ENCODE results near the gene PRIMPOL.
A peak's percentile ranks its signal among the peaks of the same experiment; 100 is the strongest.
"Not testable (repeated sequence)": the region's sequence is repeated elsewhere in the genome, so short reads cannot be mapped to it uniquely, and the experiment has no call there.

The PRIMPOL gene

DNA sequence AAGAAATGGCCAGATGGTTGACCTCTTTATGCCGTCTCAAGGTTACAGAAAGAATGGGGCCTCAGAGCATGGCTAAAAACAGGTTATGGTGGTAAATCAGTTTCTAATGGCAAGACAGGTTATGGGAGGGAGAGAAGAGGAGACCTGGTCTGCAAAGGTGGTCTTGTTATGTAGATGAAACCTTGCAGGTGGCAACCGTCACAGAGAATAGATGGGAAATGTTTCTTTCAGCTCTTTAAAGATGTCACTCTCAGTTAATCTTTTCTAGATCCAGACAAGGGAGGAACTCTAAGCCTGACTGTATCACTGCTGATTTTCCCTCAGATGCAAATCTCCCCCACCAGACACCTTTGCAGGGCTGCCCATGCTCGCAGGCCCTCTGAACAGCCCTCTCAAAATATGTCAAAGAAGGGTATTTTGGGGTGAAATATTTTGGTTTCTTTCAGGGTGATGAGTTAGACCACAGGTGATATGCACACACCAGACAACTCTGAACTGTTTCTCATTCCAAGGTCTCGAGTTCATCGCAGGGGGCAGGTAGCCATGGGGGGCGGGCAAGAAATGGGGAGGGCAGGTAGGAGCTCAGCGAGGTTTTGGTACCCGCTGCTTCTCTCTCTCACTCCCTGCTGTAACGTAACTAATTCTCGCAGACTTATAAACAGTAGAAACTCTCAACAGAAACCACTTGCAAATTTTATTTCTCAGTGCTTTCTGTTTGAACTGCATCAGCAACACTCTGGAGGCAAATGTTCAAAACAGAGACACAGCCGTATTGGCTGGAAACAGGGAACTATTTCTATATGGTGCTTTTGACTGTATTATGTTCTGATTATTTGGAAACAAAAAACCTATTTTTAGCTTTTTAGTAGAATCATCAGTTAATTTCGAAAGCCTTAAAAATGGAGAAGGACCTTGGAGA lies 32.6 kb upstream of the PRIMPOL start:
- no peaks in the 10 kb centered on the region for H3K27me3 ChIP-seq
- H3K4me2 ChIP-seq = 0 out of 22 replicates have a peak overlapping the region, but pooled peaks of 1 of the 11 experiments have one; percentile 12
- no peak overlapping the region for H3K9ac ChIP-seq
- H3K27ac ChIP-seq = no peak overlapping the region
- no peak for TF ChIP-seq Cebpa-rat (IDR thresholded peaks at IDR 0.05)
- no peak overlapping the region for H3K4me3 ChIP-seq
- peaks cover 0 to 19% (median 0%) of the 10 kb centered on the region in 10 experiments; a peak in 3 of 20 replicates for H3K4me1 ChIP-seq
- H3K36me3 ChIP-seq = peaks cover 0 to 5% (median 0%) of the 10 kb centered on the region in 11 experiments; a peak in 2 of 22 replicates
- H3K9me3 ChIP-seq (replicated peaks in 1 of 11) = peaks cover 20 to 29% (median 26%) of the 10 kb centered on the region in 11 experiments
- H4K20me1 ChIP-seq = no peaks in the 10 kb centered on the region

DNA sequence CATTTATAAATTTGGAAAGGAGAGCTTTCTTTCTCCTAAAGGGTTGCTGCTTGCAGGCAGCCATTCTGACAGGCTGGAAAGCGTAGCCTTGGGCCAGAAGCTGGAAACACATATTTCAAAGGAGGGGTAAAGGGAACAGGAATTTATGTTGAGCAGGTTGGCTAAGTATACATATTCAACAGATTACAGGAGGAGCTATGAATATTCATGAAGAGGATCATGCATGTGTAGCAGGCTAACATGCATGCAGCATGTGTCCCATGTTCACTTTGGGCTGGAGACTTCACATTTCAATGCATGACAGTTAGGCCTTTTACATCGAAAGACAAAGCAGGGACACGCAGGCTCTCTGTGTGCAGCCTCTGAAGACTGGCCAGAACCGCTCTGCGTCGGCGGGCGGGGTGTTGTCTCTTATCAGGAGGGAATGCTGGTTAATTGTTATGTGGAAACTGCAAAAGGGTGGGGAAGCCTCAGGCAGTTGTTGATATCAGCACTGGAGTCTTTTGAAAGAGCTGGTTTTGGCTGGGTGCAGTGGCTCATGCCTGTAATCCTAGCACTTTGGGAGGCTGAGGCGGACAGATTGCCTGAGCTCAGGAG lies 31.8 kb upstream of the PRIMPOL start:
- Histone ChIP-seq H3K9ac (no peak overlapping the region), H3K4me2 (peak overlapping the region in 1 of 11 experiments; percentile 12; a peak in 2 of 22 replicates), H3K9me3 (replicated peaks in 1 of 11) (peaks cover 20 to 29% (median 26%) of the 10 kb centered on the region in 11 experiments), H3K27ac (no peak overlapping the region), H3K4me1 (peaks cover 0 to 19% (median 0%) of the 10 kb centered on the region in 10 experiments; a peak in 3 of 20 replicates), H3K36me3 (peaks cover 0 to 5% (median 0%) of the 10 kb centered on the region in 11 experiments; a peak in 2 of 22 replicates), H3K27me3 (no peaks in the 10 kb centered on the region), H4K20me1 (no peaks in the 10 kb centered on the region), H3K4me3 (no peak overlapping the region)
- TF ChIP-seq Cebpa-rat (IDR thresholded peaks at IDR 0.05) = no peak

DNA sequence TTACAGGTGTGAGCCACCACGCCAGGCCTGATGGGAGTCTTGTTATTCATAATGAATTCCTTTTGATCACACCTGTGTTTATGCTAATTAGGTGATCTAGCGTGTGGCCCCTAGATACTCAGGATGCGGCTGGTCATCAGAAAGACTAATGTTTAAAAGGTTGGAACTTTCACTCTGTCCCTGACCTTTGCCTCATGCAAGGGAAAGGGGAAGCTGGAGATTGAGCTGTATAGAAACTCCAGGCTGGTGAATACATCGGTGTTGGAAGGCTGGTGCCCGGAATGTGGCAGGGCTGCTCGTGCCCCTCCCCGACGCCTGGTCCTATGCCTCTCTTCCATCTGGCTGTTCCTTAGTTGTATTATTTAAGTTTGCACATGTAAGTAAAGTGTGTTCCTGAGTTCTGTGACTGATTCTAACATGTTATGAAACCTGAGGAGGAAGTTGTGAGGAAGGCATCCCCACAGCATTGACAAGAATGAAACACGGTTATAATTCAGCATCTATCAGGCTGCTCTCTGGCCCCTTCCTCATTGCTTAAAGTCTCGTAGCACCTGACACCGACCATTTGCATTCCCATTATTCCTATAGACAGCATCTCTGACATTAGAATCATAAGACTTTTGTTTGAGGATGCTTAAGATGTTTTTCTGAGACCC lies 29.2 kb upstream of the PRIMPOL start:
- Histone ChIP-seq H4K20me1 (no peaks in the 10 kb centered on the region), H3K4me3 (no peak overlapping the region), H3K4me1 (peaks cover 0 to 23% (median 0%) of the 10 kb centered on the region in 10 experiments; a peak in 3 of 20 replicates), H3K4me2 (peak overlapping the region in 1 of 11 experiments; percentile 7; a peak in 1 of 22 replicates), H3K27ac (no peak overlapping the region), H3K9me3 (replicated peaks in 1 of 11) (peaks cover 4 to 10% (median 6%) of the 10 kb centered on the region in 11 experiments; a peak in 21 of 22 replicates), H3K36me3 (peaks cover 0 to 12% (median 7%) of the 10 kb centered on the region in 11 experiments; a peak in 11 of 22 replicates), H3K27me3 (no peaks in the 10 kb centered on the region), H3K9ac (no peak overlapping the region)
- TF ChIP-seq Cebpa-rat (IDR thresholded peaks at IDR 0.05) = no peak

DNA sequence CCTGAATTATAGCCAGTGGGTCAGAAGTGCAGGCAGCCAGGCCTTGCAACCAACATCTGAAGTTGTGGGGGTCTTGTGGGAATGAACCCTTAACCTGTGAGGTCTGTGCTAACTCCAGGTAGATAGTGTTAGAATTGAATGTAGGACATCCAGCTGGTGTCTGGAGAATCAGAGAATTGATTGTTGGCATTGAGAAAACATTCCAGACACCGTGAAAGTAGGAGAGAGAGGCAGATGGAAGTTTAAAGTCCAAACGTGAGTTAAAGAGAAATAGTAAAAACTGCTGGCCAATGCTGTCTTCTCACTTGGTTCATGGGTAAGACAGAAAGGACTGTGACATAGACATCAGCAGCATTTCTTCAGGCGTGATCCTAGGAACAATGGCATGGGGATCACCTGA lies 28.0 kb upstream of the PRIMPOL start:
- Histone ChIP-seq H3K36me3 (peaks cover 2 to 22% (median 15%) of the 10 kb centered on the region in 11 experiments; a peak in 15 of 22 replicates), H3K4me2 (no peak overlapping the region), H3K9ac (no peak overlapping the region), H3K27ac (no peak overlapping the region), H3K27me3 (no peaks in the 10 kb centered on the region), H3K4me3 (no peak overlapping the region), H4K20me1 (no peaks in the 10 kb centered on the region), H3K4me1 (peaks cover 0 to 26% (median 0%) of the 10 kb centered on the region in 10 experiments; a peak in 3 of 20 replicates), H3K9me3 (replicated peaks in 1 of 11) (no peaks in the 10 kb centered on the region)
- no peak for TF ChIP-seq Cebpa-rat (IDR thresholded peaks at IDR 0.05)

DNA sequence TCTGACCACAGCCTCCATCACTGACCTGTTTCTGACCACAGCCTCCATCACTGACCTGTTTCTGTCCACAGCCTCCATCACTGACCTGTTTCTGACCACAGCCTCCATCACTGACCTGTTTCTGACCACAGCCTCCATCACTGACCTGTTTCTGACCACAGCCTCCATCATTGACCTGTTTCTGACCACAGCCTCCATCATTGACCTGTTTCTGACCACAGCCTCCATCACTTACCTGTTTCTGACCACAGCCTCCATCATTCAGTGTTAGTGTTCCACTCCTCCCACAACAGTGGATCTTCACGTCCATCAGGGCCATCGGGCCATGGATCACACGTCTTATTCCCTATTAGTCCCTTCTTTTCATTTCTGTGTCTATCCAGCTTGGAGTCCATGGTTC lies 25.0 kb upstream of the PRIMPOL start:
- H4K20me1 ChIP-seq; H3K27ac ChIP-seq; H3K9ac ChIP-seq; H3K9me3 ChIP-seq (replicated peaks in 1 of 11); H3K4me3 ChIP-seq; H3K4me2 ChIP-seq; H3K27me3 ChIP-seq: not testable (repeated sequence)
- peaks cover 32 to 52% (median 45%) of the 10 kb centered on the region in 11 experiments for H3K36me3 ChIP-seq
- H3K4me1 ChIP-seq = peaks cover 0 to 15% (median 0%) of the 10 kb centered on the region in 10 experiments; a peak in 1 of 20 replicates

DNA sequence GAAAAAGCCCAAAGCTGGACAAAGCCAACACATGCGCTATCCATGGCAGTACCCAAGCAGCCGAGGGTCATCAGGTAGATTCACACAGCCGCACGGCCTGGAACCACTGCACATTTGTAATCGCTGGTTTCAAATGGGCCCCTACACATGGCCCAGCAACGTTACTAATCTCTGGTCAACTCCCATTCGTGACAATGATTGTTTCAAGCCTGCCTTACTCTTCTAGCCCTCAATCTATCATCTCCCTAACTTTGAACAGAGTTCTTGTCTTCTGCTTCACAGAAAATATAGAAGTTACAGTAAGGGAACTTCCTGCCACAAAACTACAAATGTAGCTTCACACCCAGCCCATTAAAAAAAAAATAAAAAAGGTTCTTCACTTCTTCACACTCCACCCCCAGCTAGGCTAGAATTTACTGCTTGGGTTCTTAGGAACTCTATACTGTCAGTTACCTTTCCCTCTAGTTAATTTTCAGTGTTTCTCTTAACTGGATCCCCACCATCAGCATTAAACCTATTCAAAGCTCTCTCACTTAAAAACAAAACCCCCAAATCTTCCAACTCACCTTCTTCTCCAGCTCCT lies 24.5 kb upstream of the PRIMPOL start:
- no peak overlapping the region for H3K27ac ChIP-seq
- H3K27me3 ChIP-seq = no peaks in the 10 kb centered on the region
- no peak overlapping the region for H3K4me3 ChIP-seq
- no peaks in the 10 kb centered on the region for H3K9me3 ChIP-seq (replicated peaks in 1 of 11)
- peaks cover 38 to 57% (median 50%) of the 10 kb centered on the region in 11 experiments for H3K36me3 ChIP-seq
- H3K4me1 ChIP-seq = peaks cover 0 to 15% (median 0%) of the 10 kb centered on the region in 10 experiments; a peak in 1 of 20 replicates
- H3K4me2 ChIP-seq = no peak overlapping the region
- H4K20me1 ChIP-seq = 0 out of 22 replicates have a peak, but pooled peaks cover 0 to 4% (median 0%) of the 10 kb centered on the region in 11 experiments
- no peak for TF ChIP-seq Cebpa-rat (IDR thresholded peaks at IDR 0.05)
- no peak overlapping the region for H3K9ac ChIP-seq

DNA sequence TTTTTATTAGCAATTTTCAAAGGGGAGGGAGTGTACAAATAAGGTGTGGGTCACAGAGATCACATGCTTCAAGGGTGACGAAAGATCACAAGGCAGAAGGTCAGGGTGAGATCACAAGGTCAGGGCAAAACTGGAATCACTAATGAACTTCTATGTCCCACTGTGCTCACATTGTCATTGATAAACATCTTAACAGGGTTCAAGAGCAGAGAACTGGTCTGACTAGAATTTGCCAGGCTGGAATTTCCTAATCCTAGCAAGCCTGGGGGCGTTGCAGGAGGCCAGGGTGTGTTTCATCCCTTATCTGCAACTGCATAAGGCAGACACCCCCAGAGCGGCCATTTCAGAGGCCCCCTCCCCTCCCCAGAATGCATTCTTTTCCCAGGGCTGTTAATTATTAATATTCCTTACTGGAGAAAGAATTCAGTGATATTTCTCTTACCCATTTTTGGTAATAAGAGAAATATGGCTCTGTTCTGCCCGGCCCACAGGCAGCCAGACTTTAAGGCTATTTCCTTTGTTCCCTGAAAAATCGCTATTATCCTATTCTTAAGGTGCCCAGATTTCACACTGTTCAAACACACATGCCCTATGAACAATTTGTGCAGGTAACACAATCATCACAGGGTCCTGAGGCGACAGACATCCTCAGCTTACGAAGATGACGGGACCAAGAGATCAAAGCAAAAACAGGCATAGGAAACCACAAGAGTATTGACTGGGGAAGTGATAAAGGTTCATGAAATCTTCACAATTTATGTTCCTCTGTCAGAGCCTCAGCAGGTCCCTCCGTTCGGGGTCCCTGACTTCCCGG lies 23.5 kb upstream of the PRIMPOL start:
- peaks cover 47 to 66% (median 60%) of the 10 kb centered on the region in 11 experiments for H3K36me3 ChIP-seq
- H3K9me3 ChIP-seq (replicated peaks in 1 of 11); H3K4me2 ChIP-seq; H3K9ac ChIP-seq; H3K4me3 ChIP-seq; H3K27me3 ChIP-seq; H3K27ac ChIP-seq; H3K4me1 ChIP-seq; H4K20me1 ChIP-seq: not testable (repeated sequence)

DNA sequence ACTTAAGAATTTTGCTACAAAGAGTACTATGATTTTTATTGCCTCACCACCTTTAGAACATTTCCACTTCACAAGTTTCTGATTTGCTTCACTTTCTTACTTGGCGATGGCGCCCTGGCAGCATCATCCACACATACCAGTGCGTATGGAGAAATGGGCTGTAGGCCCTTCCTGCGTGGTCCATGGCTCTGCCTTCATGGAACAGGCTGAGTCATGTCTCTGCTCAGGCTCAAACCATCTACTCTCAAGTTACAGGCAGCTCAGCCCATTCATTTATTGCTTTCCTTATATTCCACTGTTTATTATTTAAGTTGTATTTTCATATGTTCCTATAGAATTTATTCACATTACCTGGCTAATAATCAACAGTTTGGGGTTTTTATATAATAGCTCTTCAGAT lies 21.4 kb upstream of the PRIMPOL start:
- H3K36me3 ChIP-seq = peaks cover 68 to 88% (median 79%) of the 10 kb centered on the region in 11 experiments

More for the DNA sequence above, 21.4 kb upstream of the PRIMPOL start:
- no peak overlapping the region for H3K4me2 ChIP-seq
- TF ChIP-seq Cebpa-rat (IDR thresholded peaks at IDR 0.05) = no peak
- no peak overlapping the region for H3K27ac ChIP-seq
- H3K9ac ChIP-seq = no peak overlapping the region
- H3K4me3 ChIP-seq = no peak overlapping the region
- peaks cover 0 to 7% (median 0%) of the 10 kb centered on the region in 11 experiments; a peak in 3 of 22 replicates for H4K20me1 ChIP-seq
- H3K9me3 ChIP-seq (replicated peaks in 1 of 11) = no peaks in the 10 kb centered on the region
- no peaks in the 10 kb centered on the region for H3K27me3 ChIP-seq
- H3K4me1 ChIP-seq = 0 out of 20 replicates have a peak, but pooled peaks cover 0 to 7% (median 0%) of the 10 kb centered on the region in 10 experiments

Measured in BLaER1 treated with 17β-estradiol and CSF1 and Interleukin-3, amounts not matched to agents 10 nM and 100 nM (cell line).